ENCODE data around the gene TRIM44.

TRIM44 gene

DNA sequence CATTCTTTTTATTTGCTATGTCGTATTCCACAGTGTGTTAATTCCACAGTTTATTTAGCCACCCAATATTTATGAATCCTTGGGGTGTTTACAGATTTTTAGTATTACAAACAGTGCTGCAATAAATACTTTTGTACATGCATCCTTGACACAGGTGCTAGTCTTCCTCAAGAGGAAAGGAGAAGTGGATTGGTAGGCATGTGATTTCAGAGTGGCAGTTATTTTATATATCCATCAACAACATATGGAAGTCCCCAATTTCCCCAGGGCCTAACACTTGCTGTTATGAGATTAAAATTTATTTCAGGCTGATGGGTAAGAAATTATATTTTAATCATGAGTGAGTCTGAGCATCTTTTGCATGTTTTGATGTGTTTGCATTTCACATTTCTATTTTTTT is 17.9 kb downstream of the TRIM44 start:
- TF ChIP-seq CTCF (IDR thresholded peaks at IDR 0.05; ENCODE audit: insufficient read depth, missing control alignments): no peak
- no peak for DNase-seq (ENCODE audit: insufficient read length, low spot score)
- FAIRE-seq: no peak

- no peak for DNase-seq (ENCODE audit: insufficient read length, low spot score)
- TF ChIP-seq CTCF (IDR thresholded peaks at IDR 0.05; ENCODE audit: insufficient read depth, missing control alignments): no peak
- FAIRE-seq: no peak
Observed at GRCh38 chr11:35681163-35681767, 18.7 kb downstream of the TRIM44 start.

DNA sequence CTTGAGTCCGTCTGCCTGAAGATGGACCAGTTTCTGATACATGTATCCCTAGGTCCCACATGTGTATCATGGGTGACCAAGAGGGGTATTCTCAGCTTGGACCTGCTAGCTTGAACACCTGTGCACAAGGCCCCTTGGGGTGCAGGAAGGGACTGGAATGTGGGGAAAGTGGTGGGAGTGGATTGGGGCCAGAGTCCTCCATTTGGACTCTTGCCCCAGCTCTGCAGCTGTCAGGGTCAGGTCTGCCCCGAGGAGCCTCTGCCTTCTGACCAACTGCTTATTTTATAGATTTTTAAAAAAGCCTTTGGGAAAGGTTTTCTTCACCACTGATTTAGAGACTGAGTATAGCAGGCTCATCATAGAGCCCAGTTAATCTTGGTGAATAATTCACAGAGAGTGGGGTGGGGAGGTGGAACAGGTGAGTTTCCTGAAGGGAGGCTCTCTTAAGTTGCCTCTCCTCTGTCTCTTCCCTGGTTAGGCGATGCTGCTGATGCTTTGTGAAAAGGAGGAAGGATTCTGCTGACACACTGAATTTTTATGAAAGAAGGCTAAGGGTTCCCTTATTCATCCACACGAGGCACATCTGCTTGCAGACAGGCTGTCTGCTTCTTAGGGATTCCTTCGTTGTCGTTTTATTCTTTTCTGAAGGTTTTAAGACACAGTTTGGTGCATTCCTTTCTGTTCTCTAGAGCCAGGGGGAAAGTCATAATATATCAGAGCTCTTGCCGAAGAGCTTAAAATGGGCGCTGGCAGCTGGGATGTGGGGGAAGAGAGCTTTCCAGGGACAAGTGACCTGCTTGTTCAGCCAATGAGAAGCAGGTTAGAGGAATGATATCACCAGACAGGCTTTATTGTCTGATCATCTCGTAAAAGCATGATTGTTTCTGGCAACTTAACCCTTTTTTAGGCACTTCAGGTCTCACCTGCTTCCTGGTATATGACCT is 19.9 kb downstream of the TRIM44 start:
- no peak for DNase-seq (ENCODE audit: insufficient read length, low spot score)
- TF ChIP-seq CTCF (IDR thresholded peaks at IDR 0.05; ENCODE audit: insufficient read depth, missing control alignments): no peak
- FAIRE-seq: no peak

DNA sequence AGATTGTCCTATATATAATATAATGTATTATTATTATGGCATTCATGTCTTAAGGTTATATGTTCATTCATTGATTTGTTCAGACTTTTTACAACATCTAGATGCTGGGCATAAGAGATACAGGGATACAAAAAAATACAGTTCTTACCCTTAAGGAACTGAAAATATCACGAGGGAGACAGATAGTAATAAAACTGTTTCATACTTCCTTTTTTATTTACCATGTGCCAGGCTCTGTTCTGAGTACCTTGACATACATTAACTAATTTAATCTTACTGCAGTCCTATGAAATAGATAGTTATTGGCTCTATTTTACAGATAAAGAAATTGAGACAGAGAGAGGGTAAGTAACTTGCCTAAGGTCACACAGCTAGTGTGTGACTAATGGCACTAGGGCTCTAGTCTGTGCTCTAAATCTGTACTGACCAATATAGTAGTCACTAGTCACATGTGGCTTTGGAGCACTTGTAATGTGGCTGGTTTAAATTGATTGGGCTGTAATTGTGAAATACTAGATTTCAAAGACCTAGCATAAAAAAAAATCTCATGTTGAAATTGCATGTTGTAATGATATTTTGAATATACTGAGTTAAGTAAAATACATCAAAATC is 21.3 kb downstream of the TRIM44 start:
- TF ChIP-seq CTCF (IDR thresholded peaks at IDR 0.05; ENCODE audit: insufficient read depth, missing control alignments): no peak
- no peak for DNase-seq (ENCODE audit: insufficient read length, low spot score)
- FAIRE-seq: no peak

GRCh38 chr11:35688023-35688422 is 25.4 kb downstream of the TRIM44 start:
- DNase-seq (ENCODE audit: insufficient read length, low spot score): no peak
- FAIRE-seq: no peak
- TF ChIP-seq CTCF (IDR thresholded peaks at IDR 0.05; ENCODE audit: insufficient read depth, missing control alignments): no peak

GRCh38 chr11:35689081-35689996 is 26.8 kb downstream of the TRIM44 start:
- no peak for TF ChIP-seq CTCF (IDR thresholded peaks at IDR 0.05; ENCODE audit: insufficient read depth, missing control alignments)
- DNase-seq (ENCODE audit: insufficient read length, low spot score) (no peak), FAIRE-seq (no peak)

Data from D721Med (cell line).